HepG2 (cell line): ENCODE measurements around the gene FAM180A.

Source experiments
- ADNP ChIP-seq: sonication (generic); formaldehyde crosslinking; IDR thresholded peaks from 2 replicates; pipeline ENCODE4 v1.4.0; 2020; ENCODE audit warnings: missing genetic modification reagents
- CTCF ChIP-seq: sonication (generic); formaldehyde crosslinking; IDR thresholded peaks from 2 replicates; pipeline ENCODE4 v1.5.0; 2020; ENCODE audit warnings: mild to moderate bottlenecking, missing genetic modification reagents, moderate library complexity
- E2F1 ChIP-seq: sonication (generic); formaldehyde crosslinking; IDR thresholded peaks from 2 replicates; pipeline ENCODE4 v1.5.0; 2020; ENCODE audit warnings: missing genetic modification reagents
- HDAC2 ChIP-seq: sonication (generic); formaldehyde crosslinking; IDR thresholded peaks from 2 replicates; pipeline ENCODE4 v1.4.0; 2020; ENCODE audit warnings: missing genetic modification reagents
- HNRNPK ChIP-seq: fragments of 200-400 bp; formaldehyde crosslinking; IDR thresholded peaks from 2 replicates; pipeline ENCODE4 v1.6.1; 2018; ENCODE audit warnings: low read length, low read depth, moderate library complexity, mild to moderate bottlenecking; ENCODE audit not compliant: poor library complexity, severe bottlenecking
- KDM1A ChIP-seq: IDR thresholded peaks from 2 replicates; pipeline ENCODE4 v1.6.1; 2016; ENCODE audit warnings: missing compliant biosample characterization
- NFYB ChIP-seq: sonication (generic); formaldehyde crosslinking; IDR thresholded peaks from 2 replicates; pipeline ENCODE4 v1.4.0; 2020; ENCODE audit warnings: missing genetic modification reagents
- RFX1 ChIP-seq: fragments of 450-650 bp; IDR thresholded peaks from 2 replicates; pipeline ENCODE4 v1.6.1; 2017
- RORA ChIP-seq: sonication (generic); formaldehyde crosslinking; IDR thresholded peaks from 2 replicates; pipeline ENCODE4 v1.5.0; 2020; ENCODE audit warnings: mild to moderate bottlenecking, missing genetic modification reagents, moderate library complexity
- SMC3 ChIP-seq: IDR thresholded peaks from 2 replicates; pipeline ENCODE4 v1.6.1; 2011; ENCODE audit warnings: low read length, improper control_type of control experiment
- TAF1 ChIP-seq: sonication (generic); formaldehyde crosslinking; IDR thresholded peaks from 2 replicates; pipeline ENCODE4 v1.4.0; 2020; ENCODE audit warnings: missing genetic modification reagents
- ZNF576 ChIP-seq: sonication (generic); formaldehyde crosslinking; IDR thresholded peaks from 2 replicates; pipeline ENCODE4 v1.4.0; 2020; ENCODE audit warnings: mild to moderate bottlenecking, missing genetic modification reagents

- TF ChIP-seq E2F1 (CRISPR knock-in tag) (no peak), KDM1A (CRISPR knock-in tag) (no peak), ADNP (no peak), RFX1 (no peak), SMC3 (no peak), NFYB (CRISPR knock-in tag) (no peak), HDAC2 (CRISPR knock-in tag) (no peak), ZNF576 (CRISPR knock-in tag) (no peak), HNRNPK (no peak), CTCF (no peak), RORA (CRISPR knock-in tag) (no peak), TAF1 (CRISPR knock-in tag) (no peak)
Observed at GRCh38 chr7:135747366-135747765, 1.2 kb downstream of the FAM180A start.
